ENCODE results near the gene ZNF716. TPM values are rescaled to one million over a fixed set of nuclear protein-coding genes. Genes with fewer than 3 reads are reported as not detected.

The ZNF716 gene
- total RNA-seq, 1 donor, result not detected

GRCh38 chr7:57412618-57413017 is 37.4 kb upstream of the ZNF716 start:
- H3K27ac ChIP-seq (ENCODE audit: low read depth, low read length), result no peak overlapping the region
- no peaks in the 10 kb centered on the region for H3K9me3 ChIP-seq (ENCODE audit: low read depth, low read length)
- H4K20me1 ChIP-seq (ENCODE audit: insufficient read depth, low read length), result no peaks in the 10 kb centered on the region
- no peaks in the 10 kb centered on the region for H3K36me3 ChIP-seq (ENCODE audit: insufficient read depth, low read length)
- no peak for DNase-seq (ENCODE audit: insufficient read length, low spot score, missing footprints)
- TF ChIP-seq CTCF (IDR thresholded peaks at IDR 0.05; ENCODE audit: extremely low read depth, low read depth, low read length), result no peak
- H3K27me3 ChIP-seq (ENCODE audit: insufficient read depth, low read length), result no peaks in the 10 kb centered on the region
- no peak overlapping the region for H2AFZ ChIP-seq (ENCODE audit: low read length)
- no peak overlapping the region for H3K4me3 ChIP-seq (ENCODE audit: insufficient read depth, low read length)
- H3K79me2 ChIP-seq (ENCODE audit: insufficient read depth, low read length), result no peaks in the 10 kb centered on the region
- H3K4me1 ChIP-seq (ENCODE audit: insufficient read depth, low read length), result no peaks in the 10 kb centered on the region
- H3K4me2 ChIP-seq (ENCODE audit: insufficient read depth, low read length), result no peak overlapping the region

GRCh38 chr7:57413529-57414398 is 36.2 kb upstream of the ZNF716 start:
- no peak for DNase-seq (ENCODE audit: insufficient read length, low spot score, missing footprints)
- Histone ChIP-seq H3K79me2 (ENCODE audit: insufficient read depth, low read length) (no peaks in the 10 kb centered on the region), H3K4me2 (ENCODE audit: insufficient read depth, low read length) (no peak overlapping the region), H3K27ac (ENCODE audit: low read depth, low read length) (no peak overlapping the region), H3K27me3 (ENCODE audit: insufficient read depth, low read length) (no peaks in the 10 kb centered on the region), H3K36me3 (ENCODE audit: insufficient read depth, low read length) (no peaks in the 10 kb centered on the region), H4K20me1 (ENCODE audit: insufficient read depth, low read length) (no peaks in the 10 kb centered on the region), H3K4me3 (ENCODE audit: insufficient read depth, low read length) (no peak overlapping the region), H2AFZ (ENCODE audit: low read length) (no peak overlapping the region), H3K4me1 (ENCODE audit: insufficient read depth, low read length) (no peaks in the 10 kb centered on the region), H3K9me3 (ENCODE audit: low read depth, low read length) (no peaks in the 10 kb centered on the region)
- no peak for TF ChIP-seq CTCF (IDR thresholded peaks at IDR 0.05; ENCODE audit: extremely low read depth, low read depth, low read length)

- DNase-seq (ENCODE audit: insufficient read length, low spot score, missing footprints), result no peak
- no peak for TF ChIP-seq CTCF (IDR thresholded peaks at IDR 0.05; ENCODE audit: extremely low read depth, low read depth, low read length)
- no peaks in the 10 kb centered on the region for H4K20me1 ChIP-seq (ENCODE audit: insufficient read depth, low read length)
- H2AFZ ChIP-seq (ENCODE audit: low read length), result no peak overlapping the region
- no peak overlapping the region for H3K4me2 ChIP-seq (ENCODE audit: insufficient read depth, low read length)
- H3K36me3 ChIP-seq (ENCODE audit: insufficient read depth, low read length), result no peaks in the 10 kb centered on the region
- no peaks in the 10 kb centered on the region for H3K9me3 ChIP-seq (ENCODE audit: low read depth, low read length)
- H3K4me1 ChIP-seq (ENCODE audit: insufficient read depth, low read length), result no peaks in the 10 kb centered on the region
- H3K79me2 ChIP-seq (ENCODE audit: insufficient read depth, low read length), result no peaks in the 10 kb centered on the region
- H3K27me3 ChIP-seq (ENCODE audit: insufficient read depth, low read length), result no peaks in the 10 kb centered on the region
- H3K4me3 ChIP-seq (ENCODE audit: insufficient read depth, low read length), result no peak overlapping the region
- H3K27ac ChIP-seq (ENCODE audit: low read depth, low read length), result no peak overlapping the region
These were observed 35.6 kb upstream of the ZNF716 start for GRCh38 chr7:57414415-57414814.

- no peaks in the 10 kb centered on the region for H3K79me2 ChIP-seq (ENCODE audit: insufficient read depth, low read length)
- no peak for TF ChIP-seq CTCF (IDR thresholded peaks at IDR 0.05; ENCODE audit: extremely low read depth, low read depth, low read length)
- no peak overlapping the region for H3K27ac ChIP-seq (ENCODE audit: low read depth, low read length)
- H2AFZ ChIP-seq (ENCODE audit: low read length), result no peak overlapping the region
- H3K4me2 ChIP-seq (ENCODE audit: insufficient read depth, low read length), result no peak overlapping the region
- no peaks in the 10 kb centered on the region for H4K20me1 ChIP-seq (ENCODE audit: insufficient read depth, low read length)
- H3K36me3 ChIP-seq (ENCODE audit: insufficient read depth, low read length), result no peaks in the 10 kb centered on the region
- H3K4me3 ChIP-seq (ENCODE audit: insufficient read depth, low read length), result no peak overlapping the region
- no peaks in the 10 kb centered on the region for H3K4me1 ChIP-seq (ENCODE audit: insufficient read depth, low read length)
- H3K9me3 ChIP-seq (ENCODE audit: low read depth, low read length), result no peaks in the 10 kb centered on the region
- H3K27me3 ChIP-seq (ENCODE audit: insufficient read depth, low read length), result no peaks in the 10 kb centered on the region
- DNase-seq (ENCODE audit: insufficient read length, low spot score, missing footprints), result no peak
These were observed 35.1 kb upstream of the ZNF716 start for GRCh38 chr7:57414852-57415251.
